ENCODE results near the gene NFIA. TPM values are rescaled to one million over a fixed set of nuclear protein-coding genes. Genes with fewer than 3 reads are reported as not detected.

The NFIA gene
- total RNA-seq, 1 experiment from 2014 or later = 12.3 TPM

GRCh38 chr1:61244114-61244513 is 161.8 kb downstream of the NFIA start:
- no peak for DNase-seq (ENCODE audit: low spot score)

- DNase-seq (ENCODE audit: low spot score) = no peak
These were observed 163.5 kb downstream of the NFIA start for GRCh38 chr1:61245696-61246400.

GRCh38 chr1:61247051-61247825 is 164.9 kb downstream of the NFIA start:
- DNase-seq (ENCODE audit: low spot score) = no peak

- no peak for DNase-seq (ENCODE audit: low spot score)
These were observed 165.8 kb downstream of the NFIA start for GRCh38 chr1:61247881-61248752.

GRCh38 chr1:61250933-61251332 is 168.6 kb downstream of the NFIA start:
- DNase-seq (ENCODE audit: low spot score) = no peak

- DNase-seq (ENCODE audit: low spot score) = peak; percentile 54
These were observed 170.8 kb downstream of the NFIA start for GRCh38 chr1:61253059-61253735.

- no peak for DNase-seq (ENCODE audit: low spot score)
These were observed 171.7 kb downstream of the NFIA start for GRCh38 chr1:61253912-61254633.

GRCh38 chr1:61254634-61255357 is 172.4 kb downstream of the NFIA start:
- DNase-seq (ENCODE audit: low spot score) = no peak

GRCh38 chr1:61255358-61255703 is 173.0 kb downstream of the NFIA start:
- no peak for DNase-seq (ENCODE audit: low spot score)

- DNase-seq (ENCODE audit: low spot score) = no peak
These were observed 177.2 kb downstream of the NFIA start for GRCh38 chr1:61259379-61260148.

GRCh38 chr1:61260171-61260570 is 177.8 kb downstream of the NFIA start:
- no peak for DNase-seq (ENCODE audit: low spot score)

GRCh38 chr1:61261595-61261994 is 179.2 kb downstream of the NFIA start:
- no peak for DNase-seq (ENCODE audit: low spot score)

GRCh38 chr1:61263905-61264824 is 181.8 kb downstream of the NFIA start:
- DNase-seq (ENCODE audit: low spot score) = no peak

GRCh38 chr1:61264825-61265242 is 182.5 kb downstream of the NFIA start:
- DNase-seq (ENCODE audit: low spot score) = no peak

- DNase-seq (ENCODE audit: low spot score) = no peak
These were observed 183.3 kb downstream of the NFIA start for GRCh38 chr1:61265665-61266064.

- no peak for DNase-seq (ENCODE audit: low spot score)
These were observed 184.4 kb downstream of the NFIA start for GRCh38 chr1:61266738-61267137.

GRCh38 chr1:61268546-61269240 is 186.3 kb downstream of the NFIA start:
- no peak for DNase-seq (ENCODE audit: low spot score)

- no peak for DNase-seq (ENCODE audit: low spot score)
These were observed 187.2 kb downstream of the NFIA start for GRCh38 chr1:61269602-61270001.
